GM12875 (cell line): Measurements from ENCODE around the gene ABCA3.
"Not testable (repeated sequence)": the region's sequence is repeated elsewhere in the genome, so short reads cannot be mapped to it uniquely, and the experiment has no call there.

ENCODE experiments used
- H3K4me3 ChIP-seq: one replicate; pipeline ENCODE4 v1.5.1; 2011; ENCODE audit warnings: low read depth, low read length, control low read depth
- TF ChIP-seq, protein P1 (sequence below): IDR thresholded peaks from 2 replicates; pipeline ENCODE4 v1.5.1; 2011; ENCODE audit warnings: low read depth, mild to moderate bottlenecking, control low read depth, inconsistent platforms, low read length, moderate library complexity, borderline replicate concordance; ENCODE audit not compliant: insufficient read depth

Gene ABCA3

DNA sequence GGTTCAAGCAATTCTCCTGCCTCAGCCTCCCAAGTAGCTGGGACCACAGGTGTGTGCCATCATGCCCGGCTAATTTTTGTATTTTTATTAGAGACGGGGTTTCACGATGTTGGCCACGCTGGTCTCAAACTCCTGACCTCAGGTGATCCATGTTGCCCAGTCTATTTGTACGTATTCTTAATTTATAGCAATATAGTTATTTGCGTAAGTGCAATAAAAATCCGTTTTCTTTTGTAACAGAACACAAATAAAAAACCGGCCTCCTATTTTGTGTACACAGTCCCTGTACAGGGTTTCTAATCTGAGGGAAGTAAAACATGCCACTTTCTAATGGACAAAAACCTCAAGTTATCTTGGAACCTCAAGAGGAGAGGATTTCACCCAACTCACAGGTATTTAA is 80.3 kb downstream of the ABCA3 start:
- no peak overlapping the region for H3K4me3 ChIP-seq
- TF ChIP-seq, protein P1, sequence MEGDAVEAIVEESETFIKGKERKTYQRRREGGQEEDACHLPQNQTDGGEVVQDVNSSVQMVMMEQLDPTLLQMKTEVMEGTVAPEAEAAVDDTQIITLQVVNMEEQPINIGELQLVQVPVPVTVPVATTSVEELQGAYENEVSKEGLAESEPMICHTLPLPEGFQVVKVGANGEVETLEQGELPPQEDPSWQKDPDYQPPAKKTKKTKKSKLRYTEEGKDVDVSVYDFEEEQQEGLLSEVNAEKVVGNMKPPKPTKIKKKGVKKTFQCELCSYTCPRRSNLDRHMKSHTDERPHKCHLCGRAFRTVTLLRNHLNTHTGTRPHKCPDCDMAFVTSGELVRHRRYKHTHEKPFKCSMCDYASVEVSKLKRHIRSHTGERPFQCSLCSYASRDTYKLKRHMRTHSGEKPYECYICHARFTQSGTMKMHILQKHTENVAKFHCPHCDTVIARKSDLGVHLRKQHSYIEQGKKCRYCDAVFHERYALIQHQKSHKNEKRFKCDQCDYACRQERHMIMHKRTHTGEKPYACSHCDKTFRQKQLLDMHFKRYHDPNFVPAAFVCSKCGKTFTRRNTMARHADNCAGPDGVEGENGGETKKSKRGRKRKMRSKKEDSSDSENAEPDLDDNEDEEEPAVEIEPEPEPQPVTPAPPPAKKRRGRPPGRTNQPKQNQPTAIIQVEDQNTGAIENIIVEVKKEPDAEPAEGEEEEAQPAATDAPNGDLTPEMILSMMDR: no peak

DNA sequence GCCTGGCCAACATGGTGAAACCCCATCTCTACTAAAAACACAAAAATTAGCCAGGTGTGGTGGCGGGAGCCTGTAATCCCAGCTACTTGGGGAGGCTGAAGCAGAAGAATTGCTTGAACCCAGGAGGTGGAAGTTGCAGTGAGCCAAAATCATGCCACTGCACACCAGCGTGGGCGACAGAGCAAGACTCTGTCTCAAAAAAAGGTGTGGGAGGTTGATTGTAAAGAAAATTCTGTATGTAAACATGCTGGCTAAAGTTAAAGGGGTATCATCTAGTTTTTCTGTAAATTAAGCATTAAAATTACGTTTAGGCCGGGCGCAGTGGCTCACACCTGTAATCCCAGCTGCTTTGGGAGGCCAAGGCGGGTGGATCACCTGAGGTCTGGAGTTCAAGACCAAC is 82.0 kb downstream of the ABCA3 start:
- H3K4me3 ChIP-seq: not testable (repeated sequence)

DNA sequence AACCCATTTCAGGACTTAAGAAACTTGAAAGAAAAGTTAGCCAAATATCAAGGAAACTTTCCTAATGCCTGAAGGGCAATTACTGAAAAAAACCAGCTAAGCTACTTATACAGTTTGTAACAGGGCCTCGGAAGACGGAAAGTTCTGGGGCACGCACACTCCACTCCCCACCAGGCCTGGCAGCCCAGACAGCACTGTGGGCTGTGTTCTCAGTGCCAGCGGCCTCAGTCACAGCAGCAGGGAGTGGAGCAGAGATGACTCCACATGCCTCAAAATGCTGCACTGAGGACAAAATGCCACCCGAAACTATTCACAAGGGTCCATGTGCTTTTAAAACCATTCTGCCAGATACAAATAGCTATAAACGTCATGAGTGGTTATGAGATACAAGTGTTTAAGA is 82.8 kb downstream of the ABCA3 start:
- H3K4me3 ChIP-seq: no peak overlapping the region
- TF ChIP-seq, protein P1: no peak

- no peak overlapping the region for H3K4me3 ChIP-seq
- TF ChIP-seq, protein P1: no peak
Observed at GRCh38 chr16:2256531-2257140, 83.9 kb downstream of the ABCA3 start.

GRCh38 chr16:2253293-2253692 is 87.2 kb downstream of the ABCA3 start:
- TF ChIP-seq, protein P1: no peak
- H3K4me3 ChIP-seq: no peak overlapping the region

- H3K4me3 ChIP-seq: no peak overlapping the region
- TF ChIP-seq, protein P1: no peak
Observed at GRCh38 chr16:2252806-2253148, 87.8 kb downstream of the ABCA3 start.

- peak within 1 kb of the TSS; percentile 72 for H3K4me3 ChIP-seq
- TF ChIP-seq, protein P1: peak; percentile 55
Observed at GRCh38 chr16:2251296-2252111, 89.0 kb downstream of the ABCA3 start, which contains the start of gene ECI1. ECI1 (minus strand) TSS chr16:2251587; CDS start chr16:2251566, 21 bp downstream.
